Upper lobe of right lung (tissue), 1 donor: ENCODE results near the gene TAS2R31. TPM values are rescaled to one million over a fixed set of nuclear protein-coding genes. Genes with fewer than 3 reads are reported as not detected.
"Not testable (repeated sequence)": the region's sequence is repeated elsewhere in the genome, so short reads cannot be mapped to it uniquely, and the experiment has no call there.

ENCODE experiments used
- ATAC-seq: fragments of 200-7000 bp; cut with Tn5 transposase; one replicate; pipeline ENCODE4 v1.9.1; 2020; ENCODE audit warnings: mild to moderate bottlenecking, moderate library complexity
- DNase-seq: peaks from one replicate; pipeline ENCODE4 v3.0.0-alpha.2; 2020
- H3K27ac ChIP-seq: fragments of 200-600 bp; one replicate; pipeline ENCODE4 v1.8.0; 2022
- H3K27me3 ChIP-seq: fragments of 200-600 bp; one replicate; pipeline ENCODE4 v1.8.0; 2022; ENCODE audit warnings: mild to moderate bottlenecking
- H3K36me3 ChIP-seq: fragments of 200-600 bp; one replicate; pipeline ENCODE4 v1.8.0; 2022
- H3K4me1 ChIP-seq: fragments of 200-600 bp; one replicate; pipeline ENCODE4 v1.8.0; 2022
- H3K4me3 ChIP-seq: fragments of 200-600 bp; one replicate; pipeline ENCODE4 v1.8.0; 2022; ENCODE audit warnings: mild to moderate bottlenecking
- H3K9me3 ChIP-seq: fragments of 200-600 bp; one replicate; pipeline ENCODE4 v1.8.0; 2022
- CTCF ChIP-seq: fragments of 200-600 bp; IDR thresholded peaks from one replicate; pipeline ENCODE4 v1.8.0; 2022; ENCODE audit warnings: antibody characterized with exemption
- intact Hi-C: fragments of 100-400 bp; cut with DNase I; formaldehyde crosslinking; loops from one replicate; pipeline ENCODE4 v1.11.0; 2022
- total RNA-seq: library from RNA; stranded (reverse); fragmentation: NEBNext Ultra II Directional; extraction: Animal tissue kit (Norgen Biotek cat#: 25700); gene quantifications from one replicate; pipeline ENCODE4 v1.2.1, GENCODE V29; 2021
- donor health status: DM: no; HTN: yes; CAD: no; lungs with severe emphysema.

The TAS2R31 gene
- total RNA-seq, 1 donor from 2014 or later, result 3.0 TPM

DNA sequence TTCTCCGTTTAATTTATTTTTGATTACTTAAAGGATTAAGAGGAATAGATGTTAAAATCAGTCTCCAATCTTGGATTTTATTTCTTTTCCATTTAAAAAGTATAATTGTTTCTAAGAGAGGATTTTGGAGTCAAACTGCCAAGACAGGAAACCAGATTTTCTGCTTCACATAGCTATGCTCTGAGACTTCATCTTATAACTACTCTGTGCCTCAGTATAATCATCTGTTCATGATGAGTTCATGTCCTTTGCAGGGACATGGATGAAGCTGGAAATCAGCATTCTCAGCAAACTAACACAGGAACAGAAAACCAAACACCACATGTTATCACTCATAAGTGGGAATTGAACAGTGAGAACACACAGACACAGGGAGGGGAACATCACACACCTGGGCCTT is 9.0 kb upstream of the TAS2R31 start:
- H3K27me3 ChIP-seq, result no peaks in the 10 kb centered on the region
- no peaks in the 10 kb centered on the region for H3K4me1 ChIP-seq
- H3K27ac ChIP-seq, result no peak overlapping the region
- H3K36me3 ChIP-seq, result no peaks in the 10 kb centered on the region
- TF ChIP-seq CTCF, result no peak
- no peak overlapping the region for H3K4me3 ChIP-seq
- no peak for ATAC-seq
- no peak for DNase-seq
- intact Hi-C loops, result no loop called here
- no peaks in the 10 kb centered on the region for H3K9me3 ChIP-seq

- H3K9me3 ChIP-seq, result no peaks in the 10 kb centered on the region
- H3K36me3 ChIP-seq, result no peaks in the 10 kb centered on the region
- DNase-seq (no peak), ATAC-seq (no peak)
- no peaks in the 10 kb centered on the region for H3K4me1 ChIP-seq
- H3K27ac ChIP-seq, result no peak overlapping the region
- TF ChIP-seq CTCF, result no peak
- no peaks in the 10 kb centered on the region for H3K27me3 ChIP-seq
- intact Hi-C loops, result no loop called here
- no peak overlapping the region for H3K4me3 ChIP-seq
Observed at GRCh38 chr12:11039171-11039570, 8.0 kb upstream of the TAS2R31 start.

GRCh38 chr12:11033959-11034358 is 2.8 kb upstream of the TAS2R31 start:
- ATAC-seq, DNase-seq, H3K36me3 ChIP-seq, H3K4me3 ChIP-seq, H3K27ac ChIP-seq, H3K27me3 ChIP-seq, H3K9me3 ChIP-seq, H3K4me1 ChIP-seq, intact Hi-C loops: not testable (repeated sequence)

DNA sequence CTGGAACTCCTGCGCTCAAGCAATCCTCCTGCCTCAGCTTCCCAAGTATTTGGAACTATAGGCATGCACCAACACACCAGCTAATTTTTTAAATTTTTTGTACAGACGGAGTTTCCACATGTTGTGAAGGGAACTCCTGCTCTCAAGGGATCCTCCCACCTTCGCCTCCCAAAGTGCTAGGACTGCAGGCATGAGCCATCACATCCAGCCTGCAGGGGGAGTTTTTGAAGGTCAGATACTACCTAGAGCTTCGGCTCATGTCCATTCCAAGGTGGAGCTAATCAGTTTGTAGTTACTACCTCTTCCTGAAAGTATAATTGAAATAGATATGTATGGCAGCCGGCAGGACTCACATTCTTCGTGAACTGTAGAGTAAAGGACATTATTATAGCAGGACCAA is 5.1 kb downstream of the TAS2R31 start:
- Histone ChIP-seq H3K9me3 (no peaks in the 10 kb centered on the region), H3K27ac (no peak overlapping the region), H3K4me1 (no peaks in the 10 kb centered on the region), H3K36me3 (no peaks in the 10 kb centered on the region), H3K4me3 (no peak overlapping the region), H3K27me3 (no peaks in the 10 kb centered on the region)
- DNase-seq (no peak), ATAC-seq (no peak)
- TF ChIP-seq CTCF, result no peak
- intact Hi-C loops, result no loop called here

DNA sequence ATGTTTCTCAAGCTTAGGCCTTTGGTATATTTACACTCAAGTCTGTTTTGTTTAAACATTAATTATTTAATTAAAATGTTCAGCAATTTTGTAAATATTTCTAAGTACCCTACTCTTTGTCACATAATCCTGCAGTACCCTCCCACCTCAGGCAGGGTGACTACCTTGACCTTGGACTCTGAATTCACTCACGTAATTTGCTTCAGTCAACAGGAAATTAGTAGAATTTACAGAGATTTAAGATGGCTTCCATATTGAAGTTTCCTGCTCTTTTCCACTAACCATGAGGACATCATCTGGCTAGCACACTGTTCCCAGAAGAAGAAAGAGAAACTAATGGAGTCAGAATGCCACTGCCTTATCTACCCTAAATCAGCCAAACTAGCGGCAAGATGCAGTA is 7.8 kb downstream of the TAS2R31 start:
- no peak for TF ChIP-seq CTCF
- DNase-seq (no peak), ATAC-seq (no peak)
- Histone ChIP-seq H3K9me3 (no peaks in the 10 kb centered on the region), H3K27ac (no peak overlapping the region), H3K27me3 (no peaks in the 10 kb centered on the region), H3K4me1 (no peaks in the 10 kb centered on the region), H3K36me3 (no peaks in the 10 kb centered on the region), H3K4me3 (no peak overlapping the region)
- intact Hi-C loops, result no loop called here

DNA sequence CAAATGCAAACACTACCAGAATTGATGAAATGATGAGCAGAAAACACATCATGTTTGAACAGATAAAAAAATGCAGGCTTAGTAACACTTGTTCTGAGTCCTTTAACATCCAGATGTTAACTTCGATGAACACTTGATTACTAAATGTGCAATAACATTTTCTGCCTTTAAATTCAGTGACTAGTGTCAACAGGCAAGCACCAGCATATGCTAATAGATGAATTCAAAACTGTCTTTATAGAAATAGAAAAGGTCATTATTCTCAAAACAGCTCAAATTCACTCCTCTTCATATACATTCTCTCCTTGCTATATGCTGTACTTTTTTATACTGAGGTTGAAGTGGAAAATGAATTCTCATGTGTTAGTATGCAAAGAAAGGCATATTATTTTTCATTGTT is 8.7 kb downstream of the TAS2R31 start, which contains the start of gene TAS2R19:
Gene TAS2R19 (minus strand): TSS at position 101 of the 400 bp plus-strand sequence. CDS start 49 bp downstream, at position 52.
- Histone ChIP-seq H3K27me3 (no peaks in the 10 kb centered on the region), H3K27ac (no peak within 1 kb of the TSS), H3K4me1 (no peaks in the 10 kb centered on the region), H3K9me3 (no peaks in the 10 kb centered on the region), H3K36me3 (no peaks in the 10 kb centered on the region), H3K4me3 (no peak within 1 kb of the TSS)
- intact Hi-C loops, result no loop called here
- DNase-seq (no peak), ATAC-seq (no peak)
- TF ChIP-seq CTCF, result no peak
